ENCODE data around the gene UXS1.
A peak's percentile ranks its signal among the peaks of the same experiment; 100 is the strongest.
"Not testable (repeated sequence)": the region's sequence is repeated elsewhere in the genome, so short reads cannot be mapped to it uniquely, and the experiment has no call there.

UXS1 gene

GRCh38 chr2:106193977-106194778 is at the start of gene UXS1:
UXS1 (minus strand) TSS chr2:106194301; CDS start chr2:106194241, 60 bp downstream.
- Mint-ChIP-seq H3K9me3 (no peaks in the 10 kb centered on the region), H3K36me3 (peaks cover 21% of the 10 kb centered on the region), H3K27ac (peak within 1 kb of the TSS; percentile 88), H3K4me1 (peaks cover 41% of the 10 kb centered on the region), H3K4me3 (peak within 1 kb of the TSS; percentile 70)
- peak; percentile 92 to 98 for DNase-seq (ENCODE audit: low spot score in 2 of 2)
- ATAC-seq: peak; percentile 84

- not testable (repeated sequence) for ATAC-seq; H3K4me3 Mint-ChIP-seq; H3K27ac Mint-ChIP-seq; H3K4me1 Mint-ChIP-seq; H3K36me3 Mint-ChIP-seq; DNase-seq (ENCODE audit: low spot score in 2 of 2)
- peaks cover 28% of the 10 kb centered on the region for H3K9me3 Mint-ChIP-seq
Measured at GRCh38 chr2:106239491-106239890, 45.4 kb upstream of the UXS1 start.

- not testable (repeated sequence) for ATAC-seq; DNase-seq (ENCODE audit: low spot score in 2 of 2); H3K36me3 Mint-ChIP-seq; H3K4me1 Mint-ChIP-seq; H3K4me3 Mint-ChIP-seq; H3K27ac Mint-ChIP-seq
- peaks cover 29% of the 10 kb centered on the region for H3K9me3 Mint-ChIP-seq
Measured at GRCh38 chr2:106235392-106235791, 41.3 kb upstream of the UXS1 start.

DNA sequence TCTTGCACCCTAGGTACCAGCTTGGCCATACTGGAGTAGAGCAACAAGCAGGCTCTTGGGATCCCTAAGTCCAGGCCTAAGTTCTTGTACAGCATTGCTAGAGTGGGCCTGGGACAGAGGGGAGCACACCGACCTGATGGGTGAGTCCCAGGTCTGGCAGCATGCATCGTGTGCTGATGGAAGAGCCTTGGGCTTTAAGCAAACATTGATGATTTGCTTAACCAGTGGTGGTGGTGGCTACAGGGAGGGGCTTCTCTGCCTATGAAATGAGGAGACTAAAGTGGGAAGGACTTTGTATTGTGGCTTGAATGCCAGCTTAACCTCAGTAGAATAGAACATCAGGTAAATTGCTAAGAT is 39.2 kb upstream of the UXS1 start:
- Mint-ChIP-seq H3K4me3 (no peak overlapping the region), H3K9me3 (peaks cover 29% of the 10 kb centered on the region), H3K4me1 (no peaks in the 10 kb centered on the region), H3K27ac (no peak overlapping the region), H3K36me3 (no peaks in the 10 kb centered on the region)
- ATAC-seq (no peak), DNase-seq (ENCODE audit: low spot score in 2 of 2) (no peak)

DNA sequence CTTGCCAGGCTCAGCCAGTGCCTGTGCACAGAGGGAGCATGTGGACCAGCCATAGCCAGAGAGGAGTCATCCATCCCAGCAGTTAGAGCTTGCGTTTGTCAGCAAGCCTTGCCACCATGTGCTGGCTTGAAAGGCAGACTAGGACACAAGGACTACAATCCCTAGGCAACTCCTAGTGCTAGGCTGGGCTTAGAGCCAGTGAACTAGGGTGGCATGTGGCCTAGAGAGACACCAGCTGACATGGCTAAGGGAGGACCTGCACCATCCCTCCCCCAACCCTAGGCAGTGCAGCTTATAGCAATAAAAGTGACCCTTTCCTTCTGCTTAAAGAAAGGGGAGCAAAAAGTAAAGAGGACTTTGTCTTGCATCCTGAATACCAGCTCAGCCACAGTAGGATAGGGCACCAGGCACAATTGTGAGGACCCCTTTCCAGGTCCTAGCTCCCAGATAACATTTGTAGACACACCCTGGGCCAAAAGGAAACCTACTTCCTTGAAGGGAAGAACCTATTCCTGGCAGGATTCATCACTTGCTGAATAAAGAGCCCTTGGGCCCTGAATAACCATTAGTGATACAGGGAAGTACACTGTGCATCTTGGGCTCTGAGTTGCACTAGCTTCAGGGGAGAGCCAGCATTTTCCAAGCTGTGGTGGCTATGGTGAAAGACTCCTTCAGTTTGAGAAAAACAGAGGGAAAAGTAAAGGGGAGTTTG is 38.7 kb upstream of the UXS1 start:
- Mint-ChIP-seq H3K4me3 (no peak overlapping the region), H3K9me3 (peaks cover 29% of the 10 kb centered on the region), H3K36me3 (no peaks in the 10 kb centered on the region)

DNA sequence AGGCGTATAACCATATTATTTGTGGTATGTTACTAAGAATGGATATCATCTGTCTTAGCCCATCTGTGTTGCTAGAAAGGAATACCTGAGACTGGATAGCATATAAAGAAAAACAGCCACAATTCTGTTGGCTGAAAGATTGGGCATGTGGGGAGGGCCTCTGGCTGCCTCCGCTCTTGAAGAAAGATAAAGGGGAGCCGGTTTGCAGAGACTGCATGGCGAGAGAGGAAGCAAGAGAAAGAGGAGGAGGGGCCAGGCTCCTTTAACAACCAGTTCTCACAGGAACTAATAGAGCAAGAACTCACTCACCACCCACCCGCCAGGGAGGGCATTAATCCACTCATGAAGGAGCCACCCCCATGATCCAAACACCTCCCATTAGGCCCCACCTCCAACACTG is 29.2 kb upstream of the UXS1 start:
- DNase-seq (ENCODE audit: low spot score in 2 of 2) (no peak), ATAC-seq (no peak)
- Mint-ChIP-seq H3K4me3 (no peak overlapping the region), H3K36me3 (no peaks in the 10 kb centered on the region), H3K4me1 (no peaks in the 10 kb centered on the region), H3K9me3 (no peaks in the 10 kb centered on the region), H3K27ac (no peak overlapping the region)

More for the DNA sequence above, 38.7 kb upstream of the UXS1 start:
- ATAC-seq (no peak), DNase-seq (ENCODE audit: low spot score in 2 of 2) (no peak)
- no peaks in the 10 kb centered on the region for H3K4me1 Mint-ChIP-seq
- no peak overlapping the region for H3K27ac Mint-ChIP-seq

DNA sequence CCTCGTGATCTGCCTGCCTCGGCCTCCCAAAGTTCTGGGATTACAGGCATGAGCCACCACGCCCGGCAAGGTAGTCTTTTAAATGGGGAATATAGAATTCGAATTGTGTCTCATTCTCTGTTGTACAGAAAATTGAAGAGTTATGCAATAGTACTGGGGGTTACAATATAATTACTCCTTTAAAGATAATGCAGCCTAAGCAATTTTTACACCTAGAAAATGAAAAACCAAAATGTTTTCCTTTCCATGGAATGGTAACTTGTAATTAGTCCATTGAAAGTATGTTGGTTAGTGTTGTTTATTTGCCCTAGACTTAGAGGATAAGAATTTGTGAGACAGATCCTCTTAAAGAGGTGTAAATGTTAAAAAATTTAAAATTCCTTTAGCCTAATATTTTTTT is 28.0 kb upstream of the UXS1 start:
- H3K36me3 Mint-ChIP-seq; H3K4me3 Mint-ChIP-seq; ATAC-seq; H3K4me1 Mint-ChIP-seq; H3K27ac Mint-ChIP-seq; H3K9me3 Mint-ChIP-seq; DNase-seq (ENCODE audit: low spot score in 2 of 2): not testable (repeated sequence)

GRCh38 chr2:106219813-106220212 is 25.7 kb upstream of the UXS1 start:
- Mint-ChIP-seq H3K36me3 (no peaks in the 10 kb centered on the region), H3K27ac (no peak overlapping the region), H3K4me1 (no peaks in the 10 kb centered on the region), H3K9me3 (no peaks in the 10 kb centered on the region), H3K4me3 (no peak overlapping the region)
- DNase-seq (ENCODE audit: low spot score in 2 of 2): no peak
- no peak for ATAC-seq

DNA sequence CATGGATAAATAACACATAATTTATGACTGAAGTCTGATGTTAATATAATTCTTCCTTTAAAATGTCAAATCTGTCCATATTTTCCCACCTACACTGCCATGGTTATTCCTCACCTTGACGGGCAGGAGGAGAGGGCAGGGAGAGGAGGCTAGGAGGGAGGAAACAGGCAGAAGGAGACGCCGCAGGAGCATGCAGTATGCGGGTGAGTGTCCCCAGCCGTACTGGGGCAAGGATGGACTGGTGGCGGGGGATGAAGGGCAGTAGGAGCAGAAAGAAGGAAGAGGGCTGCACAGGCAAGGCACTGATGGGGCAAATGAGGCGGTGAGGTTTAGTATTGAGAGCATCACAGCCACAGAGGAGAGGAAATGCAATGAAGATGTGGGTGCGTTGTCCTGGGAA is 25.1 kb upstream of the UXS1 start:
- H3K27ac Mint-ChIP-seq; H3K36me3 Mint-ChIP-seq; ATAC-seq; H3K9me3 Mint-ChIP-seq; H3K4me1 Mint-ChIP-seq; DNase-seq (ENCODE audit: low spot score in 2 of 2); H3K4me3 Mint-ChIP-seq: not testable (repeated sequence)

DNA sequence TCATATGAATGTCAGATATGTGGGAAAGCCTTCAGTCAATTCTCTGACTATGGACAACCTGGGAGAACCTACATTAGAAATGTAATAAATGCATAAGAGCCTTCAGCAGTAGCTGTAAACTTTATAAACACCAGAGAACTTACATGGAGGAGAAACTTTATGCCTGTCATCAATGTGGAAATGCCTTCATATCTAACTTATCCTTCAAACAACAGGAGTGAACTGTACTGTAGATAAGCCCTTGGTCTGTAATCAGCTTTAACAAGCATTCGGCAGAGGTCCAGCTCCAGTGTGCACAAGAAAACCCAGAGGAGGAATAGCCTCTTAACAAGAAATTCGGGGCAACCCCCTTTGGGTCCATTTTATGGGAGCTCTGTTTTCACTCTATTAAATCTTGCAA is 14.8 kb upstream of the UXS1 start:
- H3K4me3 Mint-ChIP-seq: no peak overlapping the region
- ATAC-seq (no peak), DNase-seq (ENCODE audit: low spot score in 2 of 2) (no peak)
- no peak overlapping the region for H3K27ac Mint-ChIP-seq
- H3K36me3 Mint-ChIP-seq: no peaks in the 10 kb centered on the region
- H3K4me1 Mint-ChIP-seq: peaks cover 6% of the 10 kb centered on the region
- H3K9me3 Mint-ChIP-seq: peaks cover 2% of the 10 kb centered on the region

DNA sequence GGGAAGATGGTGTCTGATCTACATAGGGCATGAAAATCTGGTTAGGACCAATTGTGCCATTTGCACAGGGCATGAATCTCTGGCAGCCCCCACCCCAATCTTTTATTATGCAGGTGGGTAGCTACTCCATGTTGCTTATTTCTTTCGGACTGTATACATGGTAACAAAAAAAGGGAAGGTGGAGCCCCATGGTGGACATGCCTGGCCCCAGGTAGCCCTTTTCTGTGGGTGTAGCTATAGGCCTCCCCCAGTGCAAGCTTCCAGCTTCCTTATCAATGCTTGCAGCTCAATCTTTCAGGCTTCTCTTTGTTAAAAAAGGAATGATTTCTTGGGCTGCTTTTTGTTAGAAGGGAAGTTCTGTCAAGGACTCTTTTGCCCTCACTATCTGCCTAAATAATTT is 14.3 kb upstream of the UXS1 start:
- no peak overlapping the region for H3K27ac Mint-ChIP-seq

GRCh38 chr2:106207246-106207645 is 13.1 kb upstream of the UXS1 start:
- no peak for ATAC-seq
- Mint-ChIP-seq H3K9me3 (peaks cover 2% of the 10 kb centered on the region), H3K4me1 (peaks cover 6% of the 10 kb centered on the region), H3K36me3 (no peaks in the 10 kb centered on the region), H3K4me3 (no peak overlapping the region), H3K27ac (no peak overlapping the region)
- DNase-seq (ENCODE audit: low spot score in 2 of 2): no peak

More for the DNA sequence above, 14.3 kb upstream of the UXS1 start:
- DNase-seq (ENCODE audit: low spot score in 2 of 2) (no peak), ATAC-seq (no peak)
- Mint-ChIP-seq H3K4me3 (no peak overlapping the region), H3K4me1 (peaks cover 6% of the 10 kb centered on the region), H3K9me3 (peaks cover 2% of the 10 kb centered on the region), H3K36me3 (no peaks in the 10 kb centered on the region)

- DNase-seq (ENCODE audit: low spot score in 2 of 2) (no peak), ATAC-seq (peak; percentile 87)
- peaks cover 2% of the 10 kb centered on the region for H3K9me3 Mint-ChIP-seq
- peaks cover 6% of the 10 kb centered on the region for H3K4me1 Mint-ChIP-seq
- H3K4me3 Mint-ChIP-seq: no peak overlapping the region
- no peak overlapping the region for H3K27ac Mint-ChIP-seq
- no peaks in the 10 kb centered on the region for H3K36me3 Mint-ChIP-seq
Measured at GRCh38 chr2:106205488-106205887, 11.4 kb upstream of the UXS1 start.

GRCh38 chr2:106204551-106204950 is 10.4 kb upstream of the UXS1 start:
- not testable (repeated sequence) for H3K9me3 Mint-ChIP-seq; H3K4me1 Mint-ChIP-seq; H3K27ac Mint-ChIP-seq; H3K36me3 Mint-ChIP-seq; DNase-seq (ENCODE audit: low spot score in 2 of 2); H3K4me3 Mint-ChIP-seq
- ATAC-seq: peak; percentile 37

- H3K4me3 Mint-ChIP-seq: no peak overlapping the region
- peaks cover 6% of the 10 kb centered on the region for H3K4me1 Mint-ChIP-seq
- ATAC-seq (no peak), DNase-seq (ENCODE audit: low spot score in 2 of 2) (no peak)
- H3K36me3 Mint-ChIP-seq: no peaks in the 10 kb centered on the region
- H3K27ac Mint-ChIP-seq: no peak overlapping the region
- no peaks in the 10 kb centered on the region for H3K9me3 Mint-ChIP-seq
Measured at GRCh38 chr2:106201661-106202060, 7.6 kb upstream of the UXS1 start.

GRCh38 chr2:106197878-106198277 is 3.8 kb upstream of the UXS1 start:
- Mint-ChIP-seq H3K4me1 (peaks cover 9% of the 10 kb centered on the region), H3K9me3 (no peaks in the 10 kb centered on the region), H3K4me3 (no peak overlapping the region), H3K36me3 (peaks cover 11% of the 10 kb centered on the region), H3K27ac (no peak overlapping the region)
- DNase-seq (ENCODE audit: low spot score in 2 of 2) (no peak), ATAC-seq (no peak)
